Glomerular endothelial cell (primary cell): Measurements from ENCODE around the gene EIF5AL1. TPM values are rescaled to one million over a fixed set of nuclear protein-coding genes. Genes with fewer than 3 reads are reported as not detected.
"Not testable (repeated sequence)": the region's sequence is repeated elsewhere in the genome, so short reads cannot be mapped to it uniquely, and the experiment has no call there.

Experiments used
- DNase-seq: peaks from one replicate; pipeline ENCODE4 v3.0.0-alpha.2; 2011; ENCODE audit warnings: low read depth, low spot score; ENCODE audit errors: extremely low read depth
- total RNA-seq: library from RNA; depleted of rRNA; stranded (reverse); fragments of >200 nt; gene quantifications from 2 replicates; pipeline ENCODE4 v1.2.3, GENCODE V29; 2015

EIF5AL1 gene
- total RNA-seq, 1 donor from 2014 or later, result 0.53 TPM

DNA sequence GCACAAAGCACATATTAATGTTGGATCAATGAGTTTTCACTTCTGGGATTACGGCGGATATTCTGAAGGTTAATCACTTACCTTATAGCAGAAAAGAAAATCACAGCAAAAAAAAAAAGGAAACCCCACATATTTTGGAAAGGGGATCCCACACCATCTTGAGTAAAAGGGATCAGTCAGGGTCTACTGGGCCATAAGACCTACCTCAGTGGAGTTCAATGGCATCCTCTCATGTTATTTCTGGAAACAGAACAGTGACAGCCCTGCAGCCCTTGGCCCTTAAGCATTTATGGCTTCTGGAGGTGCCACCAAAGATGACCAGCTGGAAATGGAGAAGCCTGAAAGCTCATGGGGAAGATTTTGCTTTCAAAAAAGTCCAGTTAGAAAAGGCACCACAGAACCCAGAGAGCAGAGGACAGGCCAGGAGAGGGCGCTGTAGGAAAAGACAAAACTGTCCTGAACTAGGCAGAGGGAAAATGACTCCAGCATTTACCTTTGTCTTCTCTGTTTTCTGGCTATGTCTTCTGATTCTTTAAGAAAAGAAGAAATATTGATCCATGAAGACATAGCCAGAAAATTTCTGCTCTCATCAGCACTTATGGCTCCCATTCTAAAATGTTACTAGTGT, 2.9 kb upstream of the EIF5AL1 start:
- not testable (repeated sequence) for DNase-seq

DNA sequence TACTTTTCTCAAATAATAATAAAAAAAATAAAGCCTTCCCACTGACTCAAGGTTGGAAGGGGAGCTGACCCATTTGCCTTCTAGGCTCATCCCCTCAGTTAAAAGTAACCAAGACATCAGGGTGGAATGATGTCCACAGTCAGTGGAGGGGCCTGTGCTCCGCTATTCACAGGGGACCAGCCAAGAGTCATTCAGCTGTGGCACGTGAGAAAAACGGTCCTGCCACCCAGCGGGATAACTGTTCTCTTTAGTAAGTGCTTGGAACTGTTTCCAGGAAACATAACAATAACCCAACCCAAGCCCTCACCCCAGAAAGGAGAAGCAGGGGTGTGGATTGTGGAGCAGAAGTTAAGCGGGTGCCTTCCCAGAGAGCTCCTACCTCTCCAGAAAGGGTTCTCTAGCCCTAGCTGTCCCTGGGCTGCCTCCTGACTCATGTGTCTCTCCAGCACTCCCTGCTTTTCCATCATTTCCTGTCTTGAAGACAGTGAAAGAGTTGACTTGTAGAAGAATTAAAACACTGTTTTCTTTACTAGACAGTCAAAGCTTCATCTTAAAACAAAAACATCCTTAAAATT, 2.3 kb upstream of the EIF5AL1 start:
- DNase-seq, result not testable (repeated sequence)

- not testable (repeated sequence) for DNase-seq
Observed at GRCh38 chr10:79516532-79517205, 4.3 kb downstream of the EIF5AL1 start.

DNA sequence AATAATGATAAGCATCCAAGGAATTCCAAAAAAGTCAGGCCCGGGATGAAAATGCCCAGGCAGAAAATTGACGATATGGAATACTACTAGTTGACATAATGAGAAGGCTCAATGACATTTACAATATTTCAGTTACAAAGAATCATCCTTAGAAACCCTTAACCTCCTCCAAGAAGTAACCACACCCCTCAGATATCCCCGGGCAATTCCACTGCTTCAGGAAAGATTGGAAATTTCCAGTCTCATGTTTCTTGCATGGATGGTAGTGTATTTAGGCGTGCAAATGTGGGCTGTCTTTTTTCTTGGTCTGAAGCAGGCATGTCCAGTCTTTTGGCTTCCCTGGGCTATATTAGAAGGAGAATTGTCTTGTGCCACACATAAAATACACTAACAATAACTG, 5.2 kb downstream of the EIF5AL1 start:
- DNase-seq, result not testable (repeated sequence)

- not testable (repeated sequence) for DNase-seq
Observed at GRCh38 chr10:79521751-79522150, 9.4 kb downstream of the EIF5AL1 start.

- DNase-seq, result not testable (repeated sequence)
Observed at GRCh38 chr10:79522464-79522863, 10.1 kb downstream of the EIF5AL1 start.

DNA sequence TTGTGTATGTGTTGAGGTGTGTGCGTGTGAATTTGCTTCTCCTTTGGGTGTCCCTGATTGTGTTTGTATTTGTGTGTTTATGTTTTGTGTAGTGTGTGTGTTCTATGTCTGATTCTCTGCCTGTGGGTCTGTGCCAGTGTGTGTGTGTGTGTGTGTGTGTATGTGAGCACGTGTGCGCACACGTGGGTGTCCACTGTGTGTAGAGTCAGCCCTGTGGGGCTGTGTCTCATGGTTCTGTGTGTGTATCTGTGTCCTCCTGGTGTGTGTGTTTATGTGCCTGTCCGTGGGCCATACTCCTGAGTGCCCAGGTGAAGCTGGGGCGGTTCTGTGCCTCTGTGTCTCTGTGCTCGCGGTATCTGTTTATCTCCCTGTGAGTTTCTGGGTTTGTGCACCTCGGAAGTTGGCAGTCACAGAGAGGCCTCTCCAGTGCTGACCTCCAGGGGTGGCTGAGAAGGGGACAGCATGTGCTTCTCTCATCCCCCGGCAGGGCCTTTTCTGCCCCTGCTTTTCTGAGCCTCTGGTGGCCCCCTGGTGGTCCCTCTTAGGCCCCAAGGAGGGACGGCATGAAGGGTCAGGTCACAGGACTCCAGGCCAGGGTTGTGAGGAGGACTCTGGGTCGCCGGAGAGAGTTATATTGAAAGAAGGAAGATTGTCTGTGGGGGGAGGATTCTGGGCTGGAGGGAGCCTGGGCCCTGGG, 11.0 kb downstream of the EIF5AL1 start:
- DNase-seq, result not testable (repeated sequence)

- DNase-seq, result not testable (repeated sequence)
Observed at GRCh38 chr10:79525049-79525710, 12.8 kb downstream of the EIF5AL1 start.

- not testable (repeated sequence) for DNase-seq
Observed at GRCh38 chr10:79528261-79528660, 15.9 kb downstream of the EIF5AL1 start.

- DNase-seq, result not testable (repeated sequence)
Observed at GRCh38 chr10:79533142-79533902, 21.0 kb downstream of the EIF5AL1 start.

DNA sequence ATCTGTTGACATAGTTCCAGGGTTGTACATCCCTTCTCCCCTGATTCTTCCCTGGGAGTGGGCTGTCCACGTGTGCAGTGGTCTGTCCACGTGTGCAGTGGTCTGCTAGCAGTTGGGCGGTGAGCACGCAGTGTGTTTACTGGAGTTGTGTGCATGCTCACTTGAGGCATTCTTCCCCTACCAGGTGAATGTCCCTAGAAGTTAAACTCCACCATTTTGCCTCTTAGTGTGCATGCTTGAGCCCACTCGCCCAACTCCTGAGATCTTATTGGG, 21.5 kb downstream of the EIF5AL1 start:
- not testable (repeated sequence) for DNase-seq

DNA sequence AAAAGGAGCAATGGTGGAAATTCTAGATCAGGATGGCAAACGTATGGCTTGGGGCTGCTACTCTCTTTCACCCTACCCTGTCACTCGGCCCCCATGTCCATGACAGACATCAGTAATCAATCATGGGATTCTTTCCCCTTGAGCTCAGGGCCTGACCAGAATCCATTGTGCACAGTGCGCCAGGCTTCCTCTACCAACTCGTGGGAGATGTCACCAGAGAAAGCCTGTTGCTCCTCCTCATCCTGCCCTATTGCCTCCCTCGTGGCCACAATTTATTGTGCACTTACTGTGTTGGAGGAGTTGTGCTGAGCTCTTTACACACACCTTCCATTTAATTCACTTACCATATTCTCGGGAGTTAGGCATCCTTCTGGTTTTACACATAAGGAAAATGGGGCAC, 26.0 kb downstream of the EIF5AL1 start:
- not testable (repeated sequence) for DNase-seq

GRCh38 chr10:79540930-79541329, 28.6 kb downstream of the EIF5AL1 start:
- not testable (repeated sequence) for DNase-seq

- DNase-seq, result no peak
Observed at GRCh38 chr10:79542626-79543025, 30.3 kb downstream of the EIF5AL1 start.

- not testable (repeated sequence) for DNase-seq
Observed at GRCh38 chr10:79544408-79544807, 32.1 kb downstream of the EIF5AL1 start.

GRCh38 chr10:79544926-79545659, 32.8 kb downstream of the EIF5AL1 start:
- not testable (repeated sequence) for DNase-seq

GRCh38 chr10:79547128-79547527, 34.8 kb downstream of the EIF5AL1 start:
- not testable (repeated sequence) for DNase-seq

GRCh38 chr10:79547973-79548372, 35.6 kb downstream of the EIF5AL1 start:
- no peak for DNase-seq

DNA sequence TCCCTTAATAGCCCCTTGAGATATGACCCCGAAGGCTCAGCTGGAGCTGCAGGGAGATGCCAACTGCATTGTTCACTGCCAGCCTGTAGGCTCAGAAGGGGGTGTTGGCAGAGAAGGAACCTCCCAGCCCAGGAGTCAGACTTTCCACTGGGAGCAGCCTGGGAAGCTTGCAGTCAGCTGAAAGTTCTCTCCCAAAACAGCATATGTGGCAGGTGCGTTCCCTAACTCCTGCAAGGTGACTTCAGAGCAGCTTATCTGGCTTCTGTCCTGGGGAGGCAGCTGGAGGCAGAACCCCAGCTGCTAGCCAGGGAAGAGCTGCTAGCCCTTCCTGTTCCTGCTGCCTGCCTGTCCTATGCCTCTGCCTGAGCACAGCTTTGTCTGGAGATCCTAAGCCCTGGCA, 39.8 kb downstream of the EIF5AL1 start:
- no peak for DNase-seq
